MM.1S (cell line): ENCODE results near the gene LRMDA.

Experiments used
- DNase-seq: peaks from one replicate; pipeline ENCODE4 v3.0.0-alpha.2; 2015
- H2AFZ ChIP-seq: fragments of 300-600 bp; sonication (generic); 2 replicates; pipeline ENCODE4 v1.6.0; 2016; ENCODE audit warnings: antibody characterized with exemption, low read length
- H3F3A ChIP-seq: fragments of 300-600 bp; sonication (generic); 2 replicates; pipeline ENCODE4 v1.6.1; 2016; ENCODE audit warnings: mild to moderate bottlenecking, antibody characterized with exemption, low read length, moderate library complexity, mixed read lengths; ENCODE audit not compliant: insufficient read depth
- H3K27ac ChIP-seq: fragments of 300-600 bp; sonication (generic); 2 replicates; pipeline ENCODE4 v1.5.1; 2016; ENCODE audit warnings: mild to moderate bottlenecking, low read length
- H3K27me3 ChIP-seq: fragments of 300-600 bp; sonication (generic); replicated peaks from 2 replicates; pipeline ENCODE4 v1.6.0; 2016; ENCODE audit warnings: low read length; ENCODE audit not compliant: insufficient read depth
- H3K36me3 ChIP-seq: fragments of 300-600 bp; sonication (generic); replicated peaks from 2 replicates; pipeline ENCODE4 v1.6.1; 2016; ENCODE audit warnings: mild to moderate bottlenecking, low read length, mixed read lengths; ENCODE audit not compliant: insufficient read depth
- H3K4me1 ChIP-seq: fragments of 300-600 bp; sonication (generic); 2 replicates; pipeline ENCODE4 v1.6.1; 2016; ENCODE audit warnings: low read length, mixed read lengths
- H3K4me2 ChIP-seq: fragments of 300-600 bp; sonication (generic); 2 replicates; pipeline ENCODE4 v1.6.0; 2016; ENCODE audit warnings: low read depth, low read length
- H3K4me3 ChIP-seq: fragments of 300-600 bp; sonication (generic); 2 replicates; pipeline ENCODE4 v1.5.1; 2016; ENCODE audit warnings: low read length, mixed read lengths
- H3K79me2 ChIP-seq: fragments of 300-600 bp; sonication (generic); 2 replicates; pipeline ENCODE4 v1.6.1; 2016; ENCODE audit warnings: mixed run types, low read length, mixed read lengths
- H3K9ac ChIP-seq: fragments of 300-600 bp; sonication (generic); 2 replicates; pipeline ENCODE4 v1.6.1; 2016; ENCODE audit warnings: low read length, mixed read lengths
- H3K9me2 ChIP-seq: fragments of 300-600 bp; sonication (generic); replicated peaks from 2 replicates; pipeline ENCODE4 v1.6.1; 2016; ENCODE audit warnings: mild to moderate bottlenecking, low read length, mixed read lengths; ENCODE audit not compliant: insufficient read depth
- H3K9me3 ChIP-seq: fragments of 300-600 bp; sonication (generic); replicated peaks from 2 replicates; pipeline ENCODE4 v1.6.1; 2016; ENCODE audit warnings: mild to moderate bottlenecking, low read length, mixed read lengths; ENCODE audit not compliant: insufficient read depth
- H4K20me1 ChIP-seq: fragments of 300-600 bp; sonication (generic); 2 replicates; pipeline ENCODE4 v1.6.1; 2016; ENCODE audit warnings: mild to moderate bottlenecking, low read length, moderate library complexity, mixed read lengths; ENCODE audit not compliant: insufficient read depth
- CTCF ChIP-seq: fragments of 300-600 bp; sonication (generic); IDR thresholded peaks from 2 replicates; pipeline ENCODE4 v1.5.1; 2016; ENCODE audit warnings: antibody characterized with exemption, low read length, mixed read lengths
- EZH2 ChIP-seq: fragments of 300-600 bp; sonication (generic); optimal IDR thresholded peaks from 2 replicates; pipeline ENCODE3; 2017; ENCODE audit warnings: low read depth, mild to moderate bottlenecking, antibody characterized with exemption, low read length, mixed read lengths
- EZH2phosphoT487 ChIP-seq: fragments of 300-600 bp; sonication (generic); IDR thresholded peaks from 2 replicates; pipeline ENCODE4 v1.6.1; 2018; ENCODE audit warnings: antibody characterized with exemption, low read length

LRMDA gene

GRCh38 chr10:75889051-75889450, 457.6 kb downstream of the LRMDA start:
- H3K9me2 ChIP-seq = no peaks in the 10 kb centered on the region
- no peaks in the 10 kb centered on the region for H3K79me2 ChIP-seq
- no peaks in the 10 kb centered on the region for H3F3A ChIP-seq
- no peaks in the 10 kb centered on the region for H3K36me3 ChIP-seq
- no peak for DNase-seq
- no peak overlapping the region for H3K4me3 ChIP-seq
- no peaks in the 10 kb centered on the region for H3K9me3 ChIP-seq
- H3K4me1 ChIP-seq = no peaks in the 10 kb centered on the region
- H2AFZ ChIP-seq = no peak overlapping the region
- H3K27ac ChIP-seq = no peak overlapping the region
- H3K9ac ChIP-seq = no peak overlapping the region
- no peak overlapping the region for H3K4me2 ChIP-seq
- no peaks in the 10 kb centered on the region for H4K20me1 ChIP-seq
- H3K27me3 ChIP-seq = no peaks in the 10 kb centered on the region
- TF ChIP-seq CTCF (no peak), EZH2phosphoT487 (no peak), EZH2 (no peak)

DNA sequence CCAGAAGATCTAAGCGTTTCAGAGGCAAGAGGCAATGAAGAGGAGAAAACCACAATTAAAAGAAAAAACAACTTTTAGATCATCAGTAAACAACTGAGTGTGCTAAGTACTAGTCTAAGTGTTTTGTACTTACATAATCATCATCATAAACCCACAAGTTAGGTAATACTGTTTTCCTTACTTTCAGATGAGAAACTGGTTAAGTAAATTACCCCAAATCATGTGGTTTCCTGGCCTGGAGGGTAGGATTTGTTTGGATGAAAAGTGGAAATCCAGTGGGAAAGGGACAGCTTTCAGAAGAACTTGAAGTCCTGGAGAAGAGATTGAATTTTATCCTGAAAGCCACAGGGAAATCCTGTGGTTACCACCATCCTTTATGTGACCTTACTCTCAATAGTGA, 463.3 kb downstream of the LRMDA start:
- H3K9ac ChIP-seq = no peak overlapping the region
- H3K4me3 ChIP-seq = no peak overlapping the region
- H3K9me2 ChIP-seq = no peaks in the 10 kb centered on the region
- H3K4me2 ChIP-seq = no peak overlapping the region
- H3K36me3 ChIP-seq = no peaks in the 10 kb centered on the region
- H4K20me1 ChIP-seq = no peaks in the 10 kb centered on the region
- no peak overlapping the region for H2AFZ ChIP-seq
- no peak overlapping the region for H3K27ac ChIP-seq
- H3K9me3 ChIP-seq = no peaks in the 10 kb centered on the region
- H3K79me2 ChIP-seq = no peaks in the 10 kb centered on the region
- no peaks in the 10 kb centered on the region for H3F3A ChIP-seq
- no peaks in the 10 kb centered on the region for H3K4me1 ChIP-seq
- DNase-seq = no peak
- TF ChIP-seq EZH2 (no peak), EZH2phosphoT487 (no peak), CTCF (no peak)
- no peaks in the 10 kb centered on the region for H3K27me3 ChIP-seq

- no peak overlapping the region for H3K27ac ChIP-seq
- H3K4me2 ChIP-seq = no peak overlapping the region
- TF ChIP-seq EZH2 (no peak), CTCF (no peak), EZH2phosphoT487 (no peak)
- H2AFZ ChIP-seq = no peak overlapping the region
- no peak overlapping the region for H3K4me3 ChIP-seq
- no peaks in the 10 kb centered on the region for H3F3A ChIP-seq
- H3K9me2 ChIP-seq = no peaks in the 10 kb centered on the region
- no peak for DNase-seq
- H3K27me3 ChIP-seq = no peaks in the 10 kb centered on the region
- H3K4me1 ChIP-seq = no peaks in the 10 kb centered on the region
- no peak overlapping the region for H3K9ac ChIP-seq
- H3K9me3 ChIP-seq = no peaks in the 10 kb centered on the region
- no peaks in the 10 kb centered on the region for H3K36me3 ChIP-seq
- no peaks in the 10 kb centered on the region for H3K79me2 ChIP-seq
- no peaks in the 10 kb centered on the region for H4K20me1 ChIP-seq
Observed at GRCh38 chr10:75895259-75895658, 463.8 kb downstream of the LRMDA start.
